HG03457 (cell line): ENCODE measurements around the gene HLA-DOB.
"Not testable (repeated sequence)": the region's sequence is repeated elsewhere in the genome, so short reads cannot be mapped to it uniquely, and the experiment has no call there.

ENCODE experiments used
- ATAC-seq: cut with Tn5 transposase; IDR thresholded peaks from one replicate; pipeline ENCODE4 v1.9.1; 2021; ENCODE audit warnings: moderate number of reproducible peaks; ENCODE audit not compliant: unreplicated experiment

HLA-DOB gene

GRCh38 chr6:32815996-32816395 is 806 bp downstream of the HLA-DOB start:
- no peak for ATAC-seq

- ATAC-seq, result no peak
These were observed 1.7 kb downstream of the HLA-DOB start for GRCh38 chr6:32815115-32815514.

DNA sequence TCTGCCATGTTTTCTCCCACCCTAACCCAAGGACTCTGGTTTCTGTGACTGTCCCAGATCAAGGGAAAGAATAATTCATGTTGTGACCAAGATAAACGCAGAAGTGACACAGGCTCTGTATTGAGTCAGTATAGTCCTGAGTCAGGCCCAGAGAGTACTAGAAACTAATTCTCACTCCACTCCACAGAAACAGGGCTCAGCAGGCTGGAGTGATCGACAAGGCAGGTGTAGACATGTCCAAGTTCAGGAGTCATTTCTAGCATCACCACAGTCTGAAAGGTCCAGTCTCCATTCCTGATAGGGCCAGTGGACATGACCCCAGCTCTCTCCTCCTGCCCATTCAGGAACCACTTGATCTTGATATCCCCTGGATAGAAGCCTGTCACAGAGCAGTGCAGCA is 2.7 kb downstream of the HLA-DOB start:
- ATAC-seq, result no peak

- ATAC-seq, result no peak
These were observed 7.6 kb downstream of the HLA-DOB start for GRCh38 chr6:32809171-32809570.

GRCh38 chr6:32807020-32807580 is 9.7 kb downstream of the HLA-DOB start:
- no peak for ATAC-seq

DNA sequence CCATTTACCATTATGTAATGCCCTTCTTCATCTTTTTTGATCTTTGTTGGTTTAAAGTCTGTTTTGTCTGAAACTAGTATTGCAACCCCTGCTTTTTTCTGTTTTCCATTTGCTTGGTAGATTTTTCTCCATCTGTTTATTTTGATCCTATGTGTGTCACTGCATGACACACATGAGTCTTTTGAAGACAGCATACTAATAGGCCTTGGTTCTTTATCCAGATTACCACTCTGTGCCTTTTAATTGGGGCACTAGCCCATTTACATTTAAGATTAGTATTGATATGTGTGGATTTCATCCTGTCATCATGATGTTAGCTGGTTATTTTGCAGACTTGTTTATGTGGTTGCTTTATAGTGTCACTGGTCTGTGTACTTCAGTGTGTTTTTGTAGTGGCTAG is 11.4 kb downstream of the HLA-DOB start:
- not testable (repeated sequence) for ATAC-seq

DNA sequence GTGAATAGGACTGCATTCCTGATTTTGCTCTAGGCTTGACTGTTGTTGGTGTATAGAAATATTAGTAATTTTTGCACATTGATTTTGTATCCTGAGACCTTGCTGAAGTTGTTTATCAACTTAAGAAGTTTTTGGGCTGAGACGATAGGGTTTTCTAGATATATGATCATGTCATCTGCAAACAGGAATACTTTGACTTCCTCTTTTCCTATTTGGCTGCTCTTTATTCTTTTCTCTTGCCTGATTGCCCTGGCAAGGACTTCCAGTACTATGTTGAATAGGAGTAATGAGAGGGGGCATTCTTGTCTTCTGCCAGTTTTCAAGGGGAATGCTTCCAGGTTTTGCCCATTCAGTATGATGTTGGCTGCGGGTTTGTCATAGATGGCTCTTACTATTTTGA is 13.4 kb downstream of the HLA-DOB start:
- ATAC-seq, result no peak

- no peak for ATAC-seq
These were observed 17.1 kb downstream of the HLA-DOB start for GRCh38 chr6:32799740-32800139.

DNA sequence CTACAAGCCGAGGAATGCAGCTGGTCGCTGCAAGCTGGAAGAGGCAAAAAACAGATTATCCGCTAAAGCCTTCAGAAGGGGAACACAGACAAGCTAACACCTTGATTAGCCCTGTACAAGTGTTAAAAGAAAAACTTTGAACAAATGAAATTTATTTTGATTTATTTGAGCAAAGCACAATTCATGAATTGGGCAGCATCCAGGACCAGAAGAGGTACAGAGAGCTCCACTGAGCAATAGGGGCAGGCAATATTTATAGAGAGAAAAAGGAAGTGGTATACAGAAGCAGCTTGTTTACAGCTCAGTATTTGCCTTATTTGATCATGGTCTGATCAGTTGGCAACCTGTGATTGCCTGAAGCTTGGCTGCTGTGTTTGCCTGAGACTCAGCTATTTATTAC is 17.6 kb downstream of the HLA-DOB start:
- no peak for ATAC-seq

DNA sequence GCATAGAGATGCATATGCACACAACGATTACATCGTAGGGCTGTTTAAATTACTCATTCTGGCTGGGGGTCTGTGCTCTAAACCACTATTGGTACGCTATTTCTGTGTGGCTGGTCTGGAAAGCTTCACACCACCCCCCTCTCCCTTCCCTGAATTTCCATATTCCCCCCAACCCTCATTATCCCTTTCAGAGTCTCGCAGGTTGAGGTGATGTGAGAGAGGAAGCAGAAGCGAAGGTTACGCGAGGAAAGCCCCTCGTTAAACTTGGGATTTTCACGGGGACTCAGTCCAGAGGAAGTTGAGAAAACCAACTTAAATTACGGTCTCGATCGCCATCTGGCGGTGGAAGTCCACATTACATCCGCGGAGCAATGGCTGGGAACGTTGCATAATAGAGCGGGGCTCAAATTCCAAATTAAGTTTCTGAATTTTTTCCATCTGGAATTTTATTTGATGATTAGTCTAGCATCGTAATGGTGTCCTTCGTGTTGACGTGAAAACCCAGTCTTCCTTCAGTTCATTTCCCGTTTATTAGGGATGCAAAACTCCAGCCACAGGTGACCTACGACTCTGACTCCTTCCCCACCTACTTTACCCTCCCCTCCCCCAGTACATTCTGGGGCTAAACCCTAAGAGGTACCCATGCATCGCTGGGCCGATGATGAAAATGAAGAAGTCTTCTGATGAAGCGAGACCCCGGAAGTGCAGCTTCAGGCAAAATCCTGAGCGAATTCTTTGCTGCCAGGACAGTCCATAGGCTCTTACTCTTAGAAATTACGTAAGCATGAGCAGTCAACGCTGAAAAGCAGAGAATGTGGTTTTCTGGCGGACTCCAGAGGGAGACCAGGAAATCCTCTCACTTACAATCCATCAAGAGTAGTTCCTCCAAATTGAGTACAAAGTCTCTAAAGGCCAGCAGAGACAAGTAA is 19.7 kb downstream of the HLA-DOB start:
- ATAC-seq, result no peak

GRCh38 chr6:32794510-32794909 is 22.3 kb downstream of the HLA-DOB start:
- no peak for ATAC-seq

DNA sequence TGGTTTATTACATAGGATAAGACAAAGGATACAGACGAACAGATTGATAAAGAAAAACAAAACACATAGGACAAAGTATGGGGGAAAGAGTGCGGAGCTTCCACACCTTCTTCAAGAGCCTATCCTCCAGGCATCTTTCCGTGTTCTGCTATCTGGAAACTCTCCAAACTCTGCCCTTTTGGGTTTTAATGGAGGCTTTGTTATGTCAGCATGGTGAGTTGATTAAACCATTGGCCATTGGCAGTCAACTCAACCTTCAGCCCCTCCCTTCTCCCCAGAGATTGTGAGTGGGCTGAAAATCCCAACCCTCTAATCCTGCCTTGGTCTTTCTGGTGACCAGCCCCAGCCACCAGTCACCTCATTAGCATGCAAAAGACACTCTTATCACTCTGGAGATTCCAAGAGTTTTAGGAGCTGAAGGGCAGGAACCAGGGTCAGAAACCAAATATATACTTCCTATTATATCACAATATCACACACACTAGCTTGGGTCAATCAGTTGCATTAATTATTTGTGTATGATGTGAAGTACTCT is 23.8 kb downstream of the HLA-DOB start:
- ATAC-seq, result no peak

DNA sequence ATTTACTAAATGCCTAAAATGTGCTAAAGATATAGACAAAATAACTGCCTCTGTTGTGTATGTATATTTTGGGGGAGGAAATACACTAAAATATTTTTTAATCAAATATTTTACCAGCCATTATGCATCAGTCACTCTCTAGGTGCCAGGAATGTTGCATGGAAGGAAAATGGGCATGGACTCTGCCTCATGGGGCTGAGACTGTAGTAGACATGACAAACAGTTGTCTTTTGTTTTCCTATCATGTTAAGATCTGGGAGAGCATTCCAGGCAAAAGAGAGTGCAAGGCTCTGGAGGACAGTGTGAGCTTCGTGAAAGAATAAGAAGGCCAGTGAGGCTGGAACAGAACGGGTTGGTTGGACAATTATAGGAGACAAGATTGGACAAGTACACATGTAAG is 26.5 kb downstream of the HLA-DOB start:
- no peak for ATAC-seq

DNA sequence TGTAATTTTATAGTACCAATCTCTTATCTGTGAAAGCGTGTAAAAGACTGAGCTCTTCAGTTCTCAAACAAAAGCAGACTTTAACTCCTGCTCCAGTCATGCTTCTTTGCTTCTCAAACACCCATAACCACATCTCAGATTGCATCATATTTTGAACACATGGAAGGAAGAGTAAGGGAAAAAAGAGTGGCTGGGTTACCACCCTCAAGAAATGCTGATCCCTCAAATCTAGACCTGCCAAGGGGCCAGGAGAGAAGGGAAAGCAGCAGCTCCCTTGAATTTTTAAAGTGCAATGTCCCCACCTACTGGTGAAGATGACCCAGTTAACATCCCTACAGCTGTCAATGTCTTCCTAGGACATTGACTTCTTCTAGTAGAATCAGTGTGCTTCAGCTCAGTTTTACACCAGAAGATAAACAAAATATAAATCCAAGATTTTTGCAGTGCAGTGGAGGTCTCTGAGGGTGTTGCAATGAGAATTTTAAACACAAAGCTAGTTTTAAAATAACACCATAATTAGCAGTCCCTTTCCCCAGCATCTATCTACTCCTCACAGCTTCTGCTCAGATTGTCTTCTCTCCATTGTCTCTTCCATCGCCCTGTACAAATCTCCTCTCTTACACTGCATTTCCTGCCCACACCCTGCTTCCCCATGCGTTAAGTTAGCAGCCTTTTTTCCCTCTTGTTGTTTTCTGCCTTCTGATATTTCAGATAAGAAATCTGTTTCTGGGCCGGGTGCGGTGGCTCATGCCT is 30.8 kb downstream of the HLA-DOB start:
- no peak for ATAC-seq

DNA sequence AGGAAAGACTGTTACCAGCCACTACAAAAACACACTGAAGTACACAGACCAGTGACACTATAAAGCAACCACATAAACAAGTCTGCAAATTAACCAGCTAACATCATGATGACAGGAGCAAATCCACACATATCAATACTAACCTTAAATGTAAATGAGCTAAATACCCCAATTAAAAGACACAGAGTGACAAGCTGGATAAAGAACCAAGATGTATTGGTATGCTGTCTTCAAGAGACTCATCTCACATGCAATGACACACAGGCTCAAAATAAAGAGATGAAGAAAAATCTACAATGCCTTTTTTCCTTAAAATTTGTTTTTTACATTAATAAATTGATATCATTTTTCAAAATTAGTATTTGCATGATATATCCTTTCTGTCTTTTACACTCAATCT is 33.9 kb downstream of the HLA-DOB start:
- not testable (repeated sequence) for ATAC-seq

DNA sequence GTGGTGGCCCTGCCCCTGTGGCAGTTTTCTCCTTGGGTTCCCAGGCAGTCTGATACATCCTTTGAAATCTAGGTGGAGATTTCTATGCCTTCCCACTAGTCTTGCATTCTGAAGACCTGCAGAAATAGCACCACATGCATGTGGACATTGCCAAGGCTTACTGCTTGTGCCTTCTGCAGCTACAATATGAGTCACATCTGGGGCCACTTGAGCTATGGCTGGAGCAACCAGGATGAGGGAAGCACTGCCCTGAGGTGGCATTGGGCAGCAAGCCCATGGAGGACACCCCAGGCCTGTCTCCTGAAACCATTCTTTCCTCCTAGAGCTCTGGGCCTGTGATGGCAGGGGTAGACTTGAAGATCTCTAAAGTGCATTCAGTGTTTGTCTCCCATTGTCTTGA is 37.8 kb downstream of the HLA-DOB start:
- no peak for ATAC-seq

DNA sequence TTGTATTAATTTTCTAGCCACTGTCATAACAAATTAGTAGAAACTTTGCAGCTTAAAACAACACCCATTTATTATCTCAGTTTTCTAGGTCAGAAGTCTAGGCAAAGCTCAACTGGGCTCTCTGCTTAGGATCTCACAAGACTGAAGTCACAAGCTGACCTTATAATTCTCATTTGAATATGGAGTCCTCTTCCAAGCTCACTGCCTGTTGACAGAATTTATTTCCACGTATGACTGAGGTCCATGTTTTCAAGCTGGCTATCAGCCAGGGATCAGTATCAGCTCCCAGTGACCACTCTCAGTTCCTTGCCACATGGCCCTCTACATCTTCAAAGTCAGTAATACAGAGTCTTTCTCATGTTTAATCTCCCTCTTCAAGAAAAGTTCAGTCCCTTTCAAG is 41.7 kb downstream of the HLA-DOB start:
- ATAC-seq, result no peak

GRCh38 chr6:32774426-32774825 is 42.4 kb downstream of the HLA-DOB start:
- no peak for ATAC-seq

DNA sequence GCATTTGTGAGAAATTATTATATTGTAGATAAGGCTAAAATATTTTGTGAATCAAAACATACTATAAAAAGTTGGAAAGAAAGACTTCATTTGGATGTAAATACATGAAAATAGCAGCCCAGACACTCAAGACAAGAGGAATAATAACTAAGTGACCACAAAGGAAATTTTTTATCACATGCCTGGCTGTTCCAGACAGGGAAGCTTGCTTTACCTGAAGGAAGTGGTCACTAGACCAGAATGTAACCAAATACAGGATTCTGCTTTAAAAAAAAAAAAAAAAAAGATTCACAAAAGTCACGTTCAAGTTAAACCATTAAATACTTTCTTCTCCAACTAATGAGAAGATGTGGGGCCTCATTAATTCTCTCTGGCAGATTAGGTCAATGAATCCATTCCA is 44.1 kb downstream of the HLA-DOB start:
- ATAC-seq, result no peak

DNA sequence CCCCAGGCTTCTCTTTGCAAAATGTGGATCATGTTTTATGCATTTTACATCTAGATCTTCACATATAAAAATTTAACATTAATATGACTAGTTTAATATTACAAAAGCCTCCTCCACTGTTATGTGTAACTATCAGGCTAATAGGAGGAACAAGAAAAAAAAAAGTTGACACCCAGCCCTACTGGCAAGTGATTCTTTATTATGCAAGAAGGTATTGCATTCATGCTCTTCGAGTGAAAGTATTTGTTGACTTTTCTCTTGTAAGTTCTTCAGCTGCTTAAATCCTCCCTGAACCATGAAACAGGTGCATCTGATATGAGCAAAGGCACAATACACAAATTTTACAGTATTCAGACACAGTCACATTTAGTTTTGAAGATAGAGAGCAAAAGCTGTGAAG is 52.8 kb downstream of the HLA-DOB start:
- ATAC-seq, result no peak

DNA sequence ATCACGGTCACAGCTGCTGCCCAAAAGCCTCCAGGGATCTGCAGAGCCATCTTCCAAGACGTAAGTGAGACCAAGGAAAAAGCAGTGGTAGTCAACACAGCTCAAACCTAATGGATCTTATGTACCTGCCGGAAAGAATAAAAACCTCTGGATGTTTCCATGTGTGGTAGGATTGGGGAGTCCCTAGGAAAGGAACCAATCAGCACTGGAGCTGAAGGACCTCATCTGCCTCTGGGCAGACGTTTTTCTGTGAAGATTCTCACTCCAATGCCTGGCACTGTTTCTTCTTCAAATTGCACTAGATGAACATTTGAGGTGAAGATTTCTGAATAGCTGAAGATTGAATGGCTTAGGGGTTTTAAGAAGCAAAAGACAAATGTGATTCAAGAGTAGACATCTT is 53.4 kb downstream of the HLA-DOB start, which contains the start of gene HLA-DQB2:
Gene HLA-DQB2 (minus strand): TSS at position 112 of the 400 bp plus-strand sequence. CDS start 62 bp downstream, at position 50.
- no peak for ATAC-seq
